Anterior cingulate cortex (tissue), 58 donors: ENCODE measurements around the gene TBCEL.
A peak's percentile ranks its signal among the peaks of the same experiment; 100 is the strongest.
"Not testable (repeated sequence)": the region's sequence is repeated elsewhere in the genome, so short reads cannot be mapped to it uniquely, and the experiment has no call there.

Experiments
- DNase-seq, 58 donors: peaks; one replicate each; lab custom pipeline; 2025; lab: John Stamatoyannopoulos, UW

TBCEL gene

GRCh38 chr11:121099885-121100284 is 76.0 kb downstream of the TBCEL start:
- DNase-seq = no peak

GRCh38 chr11:121100943-121101342 is 77.0 kb downstream of the TBCEL start, which contains the start of gene TECTA:
Gene TECTA, plus strand, starts transcription at chr11:121101243. Its CDS starts 1,423 bp downstream, at chr11:121102666.
- no peak for DNase-seq

- DNase-seq = no peak
These were observed 80.4 kb downstream of the TBCEL start for GRCh38 chr11:121104312-121104762.

- peak in 2 of 58 donors; percentile 7 to 9 for DNase-seq
These were observed 81.2 kb downstream of the TBCEL start for GRCh38 chr11:121105063-121105480.

- DNase-seq = no peak
These were observed 81.7 kb downstream of the TBCEL start for GRCh38 chr11:121105481-121106195.

- no peak for DNase-seq
These were observed 82.9 kb downstream of the TBCEL start for GRCh38 chr11:121106812-121107211.

- DNase-seq = no peak
These were observed 84.5 kb downstream of the TBCEL start for GRCh38 chr11:121108413-121108812.

- no peak for DNase-seq
These were observed 85.6 kb downstream of the TBCEL start for GRCh38 chr11:121109471-121109870.

GRCh38 chr11:121109916-121110586 is 86.1 kb downstream of the TBCEL start:
- DNase-seq = no peak

GRCh38 chr11:121110871-121111724 is 87.2 kb downstream of the TBCEL start:
- no peak for DNase-seq

- peak in 51 of 58 donors; percentile 8 to 83 (median 50) for DNase-seq
These were observed 88.9 kb downstream of the TBCEL start for GRCh38 chr11:121112498-121113455.

GRCh38 chr11:121113611-121114010 is 89.7 kb downstream of the TBCEL start:
- DNase-seq = no peak

- not testable (repeated sequence) for DNase-seq
These were observed 91.1 kb downstream of the TBCEL start for GRCh38 chr11:121115024-121115423.

GRCh38 chr11:121117788-121118187 is 93.9 kb downstream of the TBCEL start:
- DNase-seq = no peak

GRCh38 chr11:121119440-121119839 is 95.5 kb downstream of the TBCEL start:
- no peak for DNase-seq

- no peak for DNase-seq
These were observed 98.4 kb downstream of the TBCEL start for GRCh38 chr11:121122328-121122727.

- no peak for DNase-seq
These were observed 99.7 kb downstream of the TBCEL start for GRCh38 chr11:121123496-121124069.

- no peak for DNase-seq
These were observed 103.9 kb downstream of the TBCEL start for GRCh38 chr11:121127809-121128208.
